H1 (cell line): ENCODE measurements around the gene TTC28. TPM values are rescaled to one million over a fixed set of nuclear protein-coding genes. Genes with fewer than 3 reads are reported as not detected.

Source experiments
- BCL11A ChIP-seq, 2 experiments: IDR thresholded peaks; one replicate each; pipeline ENCODE4 v1.6.1; 2011; ENCODE audit warnings: low read depth in 2 of 2, low read length in 2 of 2, mild to moderate bottlenecking in 2 of 2
- CEBPB ChIP-seq: IDR thresholded peaks from 2 replicates; pipeline ENCODE4 v1.6.1; 2012; ENCODE audit warnings: low read depth, low read length
- CTBP2 ChIP-seq: IDR thresholded peaks from 2 replicates; pipeline ENCODE4 v1.7.0; 2011; ENCODE audit warnings: borderline replicate concordance, mild to moderate bottlenecking, moderate library complexity, mixed read lengths, low read length; ENCODE audit not compliant: insufficient read depth, insufficient read length
- KDM4A ChIP-seq: IDR thresholded peaks from one replicate; pipeline ENCODE4 v1.7.1; 2012; ENCODE audit warnings: low read depth, mild to moderate bottlenecking, moderate library complexity, low read length, inconsistent platforms; ENCODE audit not compliant: severe bottlenecking
- POU5F1 ChIP-seq: IDR thresholded peaks from 2 replicates; pipeline ENCODE4 v1.6.1; 2011; ENCODE audit warnings: low read depth, mild to moderate bottlenecking, low read length, moderate library complexity
- RXRA ChIP-seq: IDR thresholded peaks from 2 replicates; pipeline ENCODE4 v1.6.1; 2011; ENCODE audit warnings: low read depth, mild to moderate bottlenecking, low read length, moderate library complexity; ENCODE audit not compliant: insufficient read depth
- SAP30 ChIP-seq: fragments of 300-600 bp; sonication (generic); IDR thresholded peaks from 2 replicates; pipeline ENCODE4 v1.7.1; 2012; ENCODE audit warnings: low read length, moderate library complexity, mild to moderate bottlenecking, inconsistent platforms; ENCODE audit not compliant: insufficient read depth, insufficient replicate concordance
- SIX5 ChIP-seq: IDR thresholded peaks from 2 replicates; pipeline ENCODE4 v1.6.1; 2011; ENCODE audit warnings: mild to moderate bottlenecking, low read depth, low read length
- SP2 ChIP-seq: IDR thresholded peaks from 2 replicates; pipeline ENCODE4 v1.6.1; 2012; ENCODE audit warnings: mild to moderate bottlenecking, low read length, inconsistent platforms
- SP4 ChIP-seq: IDR thresholded peaks from 2 replicates; pipeline ENCODE4 v1.6.1; 2012; ENCODE audit warnings: low read length, inconsistent platforms
- SUZ12 ChIP-seq: fragments of 200-600 bp; sonication (generic); IDR thresholded peaks from 2 replicates; pipeline ENCODE4 v1.6.1; 2012; ENCODE audit warnings: mild to moderate bottlenecking, inconsistent platforms, low read length, moderate library complexity, mixed read lengths
- ZNF274 ChIP-seq: IDR thresholded peaks from 2 replicates; pipeline ENCODE4 v1.7.0; 2012; ENCODE audit warnings: low read length, borderline replicate concordance; ENCODE audit errors: extremely low read depth
- polyA plus RNA-seq, 7 experiments: library from polyadenylated mRNA; depleted of rRNA in 3 of 7; stranded (reverse) in 5 of 7; unstranded in 2 of 7; fragments of >200 nt in 5 of 7; fragments of 200-250 nt in 2 of 7; gene quantifications; 1 replicate in 5 of 7; 2 replicates in 1 of 7; 4 replicates in 1 of 7; pipeline versions ENCODE4 v1.2.1 to v1.2.3, GENCODE V29; 2011 to 2013; ENCODE audit warnings: missing spikeins in 2 of 7, mixed read lengths in 2 of 7
- total RNA-seq: library from RNA; stranded (reverse); fragmentation: NEBNext Ultra II Directional; extraction: Animal tissue kit (Norgen Biotek cat#: 25700); gene quantifications from 2 replicates; pipeline ENCODE4 v1.2.1, GENCODE V29; 2021
- TF ChIP-seq, protein P1 (sequence below): IDR thresholded peaks from 2 replicates; pipeline ENCODE4 v1.6.1; 2012; ENCODE audit warnings: inconsistent platforms
- TF ChIP-seq, protein P2 (sequence below), 3 experiments: IDR thresholded peaks; 1 replicate in 2 of 3; 2 replicates in 1 of 3; pipeline versions ENCODE4 v1.5.1 to v1.6.1; 2011; ENCODE audit warnings: low read length in 3 of 3, mild to moderate bottlenecking in 3 of 3, inconsistent platforms in 2 of 3, low read depth in 1 of 3, moderate library complexity in 1 of 3; ENCODE audit not compliant: insufficient read depth in 1 of 3; ENCODE audit errors: control extremely low read depth in 1 of 3

Gene TTC28
- total and polyA plus RNA-seq, 2 of the 8 experiments (the other 6 are each of a cell fraction or from before 2014, with no cell fraction given) = 2.6 to 12.6 TPM

DNA sequence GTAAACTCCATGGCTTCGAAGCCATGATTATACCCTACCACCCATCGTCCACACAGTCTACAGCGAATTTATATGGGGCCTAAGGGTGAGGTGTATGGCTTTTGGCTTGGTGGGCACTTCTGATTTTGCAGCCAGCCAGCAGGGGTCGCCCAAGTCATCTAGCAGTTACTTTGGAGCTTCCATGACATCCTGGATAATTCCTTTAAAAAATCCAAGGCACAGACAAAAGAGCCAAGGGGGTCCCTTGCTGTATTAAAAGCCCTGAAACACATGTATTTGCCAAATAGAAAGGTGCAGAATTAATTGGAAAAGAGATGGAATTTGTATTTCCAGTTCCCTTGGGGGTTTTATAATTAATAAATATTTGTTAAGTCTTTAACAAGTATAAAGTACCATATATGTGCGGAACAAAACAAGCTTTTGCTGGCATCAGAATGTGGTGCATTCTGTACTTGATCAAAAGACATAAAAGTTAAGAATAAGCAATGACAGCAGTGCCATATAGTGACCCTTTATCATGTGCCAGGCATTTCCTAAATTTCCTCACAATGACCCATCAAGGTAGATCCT lies 627.8 kb downstream of the TTC28 start (continued):
- TF ChIP-seq SAP30 (no peak), CTBP2 (no peak), SP2 (no peak), SIX5 (no peak), SUZ12 (no peak), RXRA (no peak), ZNF274 (no peak), KDM4A (no peak), POU5F1 (no peak), CEBPB (no peak), BCL11A (IDR thresholded peaks at IDR 0.05; ENCODE audit: low read depth in 2 of 2, low read length in 2 of 2) (no peak), SP4 (no peak)
- TF ChIP-seq, protein P1, sequence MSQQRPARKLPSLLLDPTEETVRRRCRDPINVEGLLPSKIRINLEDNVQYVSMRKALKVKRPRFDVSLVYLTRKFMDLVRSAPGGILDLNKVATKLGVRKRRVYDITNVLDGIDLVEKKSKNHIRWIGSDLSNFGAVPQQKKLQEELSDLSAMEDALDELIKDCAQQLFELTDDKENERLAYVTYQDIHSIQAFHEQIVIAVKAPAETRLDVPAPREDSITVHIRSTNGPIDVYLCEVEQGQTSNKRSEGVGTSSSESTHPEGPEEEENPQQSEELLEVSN = no peak
- TF ChIP-seq, protein P2, sequence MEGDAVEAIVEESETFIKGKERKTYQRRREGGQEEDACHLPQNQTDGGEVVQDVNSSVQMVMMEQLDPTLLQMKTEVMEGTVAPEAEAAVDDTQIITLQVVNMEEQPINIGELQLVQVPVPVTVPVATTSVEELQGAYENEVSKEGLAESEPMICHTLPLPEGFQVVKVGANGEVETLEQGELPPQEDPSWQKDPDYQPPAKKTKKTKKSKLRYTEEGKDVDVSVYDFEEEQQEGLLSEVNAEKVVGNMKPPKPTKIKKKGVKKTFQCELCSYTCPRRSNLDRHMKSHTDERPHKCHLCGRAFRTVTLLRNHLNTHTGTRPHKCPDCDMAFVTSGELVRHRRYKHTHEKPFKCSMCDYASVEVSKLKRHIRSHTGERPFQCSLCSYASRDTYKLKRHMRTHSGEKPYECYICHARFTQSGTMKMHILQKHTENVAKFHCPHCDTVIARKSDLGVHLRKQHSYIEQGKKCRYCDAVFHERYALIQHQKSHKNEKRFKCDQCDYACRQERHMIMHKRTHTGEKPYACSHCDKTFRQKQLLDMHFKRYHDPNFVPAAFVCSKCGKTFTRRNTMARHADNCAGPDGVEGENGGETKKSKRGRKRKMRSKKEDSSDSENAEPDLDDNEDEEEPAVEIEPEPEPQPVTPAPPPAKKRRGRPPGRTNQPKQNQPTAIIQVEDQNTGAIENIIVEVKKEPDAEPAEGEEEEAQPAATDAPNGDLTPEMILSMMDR (IDR thresholded peaks at IDR 0.05; ENCODE audit: control extremely low read depth in 1 of 3, insufficient read depth in 1 of 3, low read depth in 1 of 3, low read length in 3 of 3) = peak; percentile 81 to 84 (median 82)
